Type B pancreatic cell (in vitro differentiated cells): ENCODE data around the gene CWC27. TPM values are rescaled to one million over a fixed set of nuclear protein-coding genes. Genes with fewer than 3 reads are reported as not detected.

Experiments
- DNase-seq: peaks from one replicate; pipeline ENCODE4 v3.0.0; 2021; ENCODE audit warnings: mixed read lengths; ENCODE audit not compliant: unreplicated experiment; ENCODE audit errors: extremely low spot score
- H3K27ac Mint-ChIP-seq: 2 replicates; pipeline ENCODE4 v1.8.0; 2021; ENCODE audit warnings: mild to moderate bottlenecking, mixed read lengths
- H3K27me3 Mint-ChIP-seq: 2 replicates; pipeline ENCODE4 v1.8.0; 2021; ENCODE audit warnings: mixed read lengths
- H3K36me3 Mint-ChIP-seq: 2 replicates; pipeline ENCODE4 v1.8.0; 2021; ENCODE audit warnings: mixed read lengths
- H3K4me1 Mint-ChIP-seq: one replicate; pipeline ENCODE4 v1.8.0; 2021; ENCODE audit warnings: mixed read lengths; ENCODE audit not compliant: unreplicated experiment
- H3K4me3 Mint-ChIP-seq: 2 replicates; pipeline ENCODE4 v1.8.0; 2021; ENCODE audit warnings: mild to moderate bottlenecking, mixed read lengths
- H3K9me3 Mint-ChIP-seq: 2 replicates; pipeline ENCODE4 v1.8.0; 2021; ENCODE audit warnings: mixed read lengths
- CTCF ChIP-seq: fragments of 200-600 bp; sonication (generic); conservative IDR thresholded peaks from 2 replicates; pipeline ENCODE4 v1.5.0; 2021; ENCODE audit warnings: antibody characterized with exemption, mild to moderate bottlenecking
- total RNA-seq: library from RNA; stranded (reverse); gene quantifications from 2 replicates; pipeline ENCODE4 v1.2.1, GENCODE V29; 2021; ENCODE audit warnings: low replicate concordance

CWC27 gene
- total RNA-seq, 1 donor from 2014 or later = 32.0 TPM

GRCh38 chr5:64788156-64788555 lies 19.4 kb downstream of the CWC27 start:
- peaks cover 6% of the 10 kb centered on the region for H3K36me3 Mint-ChIP-seq
- no peak overlapping the region for H3K27ac Mint-ChIP-seq
- no peak for TF ChIP-seq CTCF
- DNase-seq = no peak
- no peak overlapping the region for H3K4me3 Mint-ChIP-seq
- no peaks in the 10 kb centered on the region for H3K27me3 Mint-ChIP-seq
- H3K4me1 Mint-ChIP-seq = no peaks in the 10 kb centered on the region
- no peaks in the 10 kb centered on the region for H3K9me3 Mint-ChIP-seq

GRCh38 chr5:64789457-64789856 lies 20.7 kb downstream of the CWC27 start:
- DNase-seq = no peak
- no peak overlapping the region for H3K27ac Mint-ChIP-seq
- no peaks in the 10 kb centered on the region for H3K9me3 Mint-ChIP-seq
- peaks cover 5% of the 10 kb centered on the region for H3K36me3 Mint-ChIP-seq
- H3K4me1 Mint-ChIP-seq = no peaks in the 10 kb centered on the region
- TF ChIP-seq CTCF = no peak
- no peak overlapping the region for H3K4me3 Mint-ChIP-seq
- H3K27me3 Mint-ChIP-seq = no peaks in the 10 kb centered on the region

- no peaks in the 10 kb centered on the region for H3K4me1 Mint-ChIP-seq
- H3K4me3 Mint-ChIP-seq = no peak overlapping the region
- no peak overlapping the region for H3K27ac Mint-ChIP-seq
- no peaks in the 10 kb centered on the region for H3K9me3 Mint-ChIP-seq
- H3K36me3 Mint-ChIP-seq = peaks cover 3% of the 10 kb centered on the region
- no peaks in the 10 kb centered on the region for H3K27me3 Mint-ChIP-seq
- DNase-seq = no peak
- TF ChIP-seq CTCF = no peak
Observed at GRCh38 chr5:64790210-64790609, 21.5 kb downstream of the CWC27 start.

GRCh38 chr5:64792469-64792868 lies 23.7 kb downstream of the CWC27 start:
- DNase-seq = no peak
- H3K27me3 Mint-ChIP-seq = no peaks in the 10 kb centered on the region
- TF ChIP-seq CTCF = no peak
- H3K27ac Mint-ChIP-seq = no peak overlapping the region
- peaks cover 4% of the 10 kb centered on the region for H3K36me3 Mint-ChIP-seq
- no peaks in the 10 kb centered on the region for H3K9me3 Mint-ChIP-seq
- no peaks in the 10 kb centered on the region for H3K4me1 Mint-ChIP-seq
- no peak overlapping the region for H3K4me3 Mint-ChIP-seq

- no peak for DNase-seq
- no peaks in the 10 kb centered on the region for H3K9me3 Mint-ChIP-seq
- no peak overlapping the region for H3K4me3 Mint-ChIP-seq
- no peaks in the 10 kb centered on the region for H3K27me3 Mint-ChIP-seq
- no peaks in the 10 kb centered on the region for H3K4me1 Mint-ChIP-seq
- H3K36me3 Mint-ChIP-seq = peaks cover 9% of the 10 kb centered on the region
- H3K27ac Mint-ChIP-seq = no peak overlapping the region
- no peak for TF ChIP-seq CTCF
Observed at GRCh38 chr5:64794053-64794770, 25.5 kb downstream of the CWC27 start.

- H3K27me3 Mint-ChIP-seq = no peaks in the 10 kb centered on the region
- no peak overlapping the region for H3K27ac Mint-ChIP-seq
- H3K4me3 Mint-ChIP-seq = no peak overlapping the region
- no peak for DNase-seq
- H3K9me3 Mint-ChIP-seq = no peaks in the 10 kb centered on the region
- no peaks in the 10 kb centered on the region for H3K4me1 Mint-ChIP-seq
- peaks cover 9% of the 10 kb centered on the region for H3K36me3 Mint-ChIP-seq
- TF ChIP-seq CTCF = no peak
Observed at GRCh38 chr5:64796301-64796700, 27.6 kb downstream of the CWC27 start.
